RWPE2 (cell line): ENCODE measurements around the gene TMEM86A.

Experiments
- ATAC-seq: fragments of 200-7000 bp; cut with Tn5 transposase; 3 replicates; pipeline ENCODE4 v1.9.1; 2021; ENCODE audit warnings: low read depth
- DNase-seq: peaks from one replicate; pipeline ENCODE4 v3.0.0-alpha.2; 2020; ENCODE audit warnings: low spot score
- H3K27ac ChIP-seq: fragments of 450-650 bp; 2 replicates; pipeline ENCODE4 v1.5.1; 2017; ENCODE audit warnings: mild to moderate bottlenecking; ENCODE audit not compliant: poor library complexity, severe bottlenecking
- H3K27me3 ChIP-seq: fragments of 250-450 bp; sonication (Bioruptor Pico); 2 replicates; pipeline ENCODE4 v1.5.1; 2021; ENCODE audit warnings: mild to moderate bottlenecking, moderate library complexity; ENCODE audit not compliant: insufficient read depth, poor library complexity, severe bottlenecking
- H3K36me3 ChIP-seq: fragments of 250-450 bp; sonication (Bioruptor Pico); 2 replicates; pipeline ENCODE4 v1.5.1; 2020; ENCODE audit warnings: low read depth, mild to moderate bottlenecking, moderate library complexity
- H3K4me1 ChIP-seq: fragments of 250-450 bp; sonication (Bioruptor Pico); 2 replicates; pipeline ENCODE4 v1.5.1; 2021; ENCODE audit warnings: mild to moderate bottlenecking, moderate library complexity; ENCODE audit not compliant: insufficient read depth, poor library complexity, severe bottlenecking
- H3K4me3 ChIP-seq: fragments of 250-450 bp; sonication (Bioruptor Pico); 2 replicates; pipeline ENCODE4 v1.5.1; 2021; ENCODE audit warnings: mild to moderate bottlenecking, moderate library complexity; ENCODE audit not compliant: severe bottlenecking
- H3K9me3 ChIP-seq: fragments of 250-450 bp; sonication (Bioruptor Pico); 2 replicates; pipeline ENCODE4 v1.5.1; 2021; ENCODE audit warnings: mild to moderate bottlenecking, moderate library complexity; ENCODE audit not compliant: severe bottlenecking
- CTCF ChIP-seq: fragments of 450-650 bp; IDR thresholded peaks from one replicate; pipeline ENCODE4 v1.5.1; 2017; ENCODE audit warnings: mild to moderate bottlenecking, moderate library complexity; ENCODE audit not compliant: poor library complexity, severe bottlenecking

The TMEM86A gene

DNA sequence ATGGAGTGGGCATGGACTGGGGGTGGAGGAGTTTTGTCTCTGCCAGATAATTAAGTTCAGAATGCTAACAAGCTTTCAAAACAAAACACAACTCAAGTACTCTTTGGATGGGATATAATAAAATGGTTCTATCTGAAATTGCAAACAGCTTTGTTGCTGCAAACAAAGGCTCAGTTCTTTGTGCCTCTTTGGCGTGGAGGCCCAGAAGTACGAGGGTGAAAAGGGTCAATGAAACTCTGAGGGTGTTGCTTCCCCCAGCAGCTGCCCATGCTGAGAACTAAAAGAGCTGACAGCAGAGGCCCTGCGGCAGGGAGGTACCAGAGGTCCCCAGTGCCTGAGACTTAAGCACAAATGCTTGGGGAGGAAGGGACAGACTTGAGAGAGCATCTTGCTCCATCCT, 53.9 kb downstream of the TMEM86A start:
- Histone ChIP-seq H3K4me3 (no peak overlapping the region), H3K27ac (no peak overlapping the region), H3K36me3 (no peaks in the 10 kb centered on the region), H3K9me3 (no peaks in the 10 kb centered on the region), H3K4me1 (peaks cover 7% of the 10 kb centered on the region), H3K27me3 (no peaks in the 10 kb centered on the region)
- no peak for ATAC-seq
- TF ChIP-seq CTCF: no peak
- no peak for DNase-seq

- Histone ChIP-seq H3K4me1 (peaks cover 7% of the 10 kb centered on the region), H3K27ac (no peak overlapping the region), H3K27me3 (no peaks in the 10 kb centered on the region), H3K36me3 (no peaks in the 10 kb centered on the region), H3K4me3 (no peak overlapping the region), H3K9me3 (no peaks in the 10 kb centered on the region)
- no peak for ATAC-seq
- TF ChIP-seq CTCF: no peak
- no peak for DNase-seq
Observed at GRCh38 chr11:18754308-18754707, 55.7 kb downstream of the TMEM86A start.
